Neural cell (in vitro differentiated cells): ENCODE data around the gene GRID1. TPM values are rescaled to one million over a fixed set of nuclear protein-coding genes. Genes with fewer than 3 reads are reported as not detected.

Experiments
- H2AFZ ChIP-seq: fragments of 200-600, 300-800 bp; sonication (generic), shearing (Covaris generic); 2 replicates; pipeline ENCODE4 v1.6.0; 2014; ENCODE audit warnings: low read depth, mild to moderate bottlenecking, antibody characterized with exemption, low read length, moderate library complexity
- H3F3A ChIP-seq: fragments of 200-600 bp; shearing (Covaris generic); 2 replicates; pipeline ENCODE4 v1.6.1; 2016; ENCODE audit warnings: mild to moderate bottlenecking, moderate library complexity, mixed read lengths, antibody characterized with exemption, low read length; ENCODE audit not compliant: insufficient read depth, poor library complexity, severe bottlenecking
- H3K27ac ChIP-seq: fragments of 200-600, 300-800 bp; sonication (generic), shearing (Covaris generic); 2 replicates; pipeline ENCODE4 v1.5.1; 2014; ENCODE audit warnings: mild to moderate bottlenecking, low read length, moderate library complexity
- H3K27me3 ChIP-seq: fragments of 300-800, 200-600 bp; sonication (generic), shearing (Covaris generic); 2 replicates; pipeline ENCODE4 v1.6.0; 2014; ENCODE audit warnings: mild to moderate bottlenecking, low read depth, low read length, moderate library complexity; ENCODE audit not compliant: insufficient read depth
- H3K36me3 ChIP-seq: fragments of 300-800, 200-600 bp; sonication (generic), shearing (Covaris generic); 2 replicates; pipeline ENCODE4 v1.5.1; 2014; ENCODE audit warnings: mild to moderate bottlenecking, antibody characterized with exemption, low read length, moderate library complexity; ENCODE audit not compliant: insufficient read depth
- H3K4me2 ChIP-seq: fragments of 300-800, 200-600 bp; sonication (generic), shearing (Covaris generic); 2 replicates; pipeline ENCODE4 v1.6.0; 2014; ENCODE audit warnings: mild to moderate bottlenecking, low read length
- H3K4me3 ChIP-seq: fragments of 300-800, 200-600 bp; sonication (generic), shearing (Covaris generic); 2 replicates; pipeline ENCODE4 v1.5.1; 2014; ENCODE audit warnings: mild to moderate bottlenecking, low read length, moderate library complexity
- H3K79me2 ChIP-seq: fragments of 200-600 bp; shearing (Covaris generic); replicated peaks from 2 replicates; pipeline ENCODE4 v1.6.0; 2014; ENCODE audit warnings: mild to moderate bottlenecking, low read length, moderate library complexity; ENCODE audit not compliant: insufficient read depth
- H3K9ac ChIP-seq: fragments of 300-800, 200-600 bp; sonication (generic), shearing (Covaris generic); 2 replicates; pipeline ENCODE4 v1.6.1; 2016; ENCODE audit warnings: mild to moderate bottlenecking, low read length, mixed read lengths
- H3K9me2 ChIP-seq: fragments of 200-600 bp; shearing (Covaris generic); 2 replicates; pipeline ENCODE4 v1.6.1; 2016; ENCODE audit warnings: mild to moderate bottlenecking, low read length, mixed read lengths; ENCODE audit not compliant: insufficient read depth
- H3K9me3 ChIP-seq: fragments of 200-600, 300-800 bp; sonication (generic), shearing (Covaris generic); 2 replicates; pipeline ENCODE4 v1.6.1; 2016; ENCODE audit warnings: mild to moderate bottlenecking, mixed run types, low read length, moderate library complexity, mixed read lengths
- H4K20me1 ChIP-seq: fragments of 200-600 bp; shearing (Covaris generic); 2 replicates; pipeline ENCODE4 v1.6.1; 2016; ENCODE audit warnings: mild to moderate bottlenecking, mixed run types; ENCODE audit not compliant: insufficient read depth
- EP300 ChIP-seq: fragments of 450-650 bp; conservative IDR thresholded peaks from 2 replicates; pipeline ENCODE4 v1.6.1; 2014; ENCODE audit warnings: antibody characterized with exemption, mild to moderate bottlenecking, moderate library complexity; ENCODE audit not compliant: poor library complexity, severe bottlenecking
- EZH2 ChIP-seq: fragments of 200-600, 300-800 bp; shearing (Covaris generic), sonication (generic); IDR thresholded peaks from 2 replicates; pipeline ENCODE4 v1.6.1; 2014; ENCODE audit warnings: antibody characterized with exemption, low read length, borderline replicate concordance, mild to moderate bottlenecking; ENCODE audit not compliant: insufficient read depth, poor library complexity, severe bottlenecking
- MXI1 ChIP-seq: fragments of 450-650 bp; conservative IDR thresholded peaks from 2 replicates; pipeline ENCODE4 v1.6.1; 2014; ENCODE audit warnings: antibody characterized with exemption, mild to moderate bottlenecking; ENCODE audit not compliant: poor library complexity, severe bottlenecking
- POLR2AphosphoS5 ChIP-seq: IDR thresholded peaks from 2 replicates; pipeline ENCODE4 v1.6.1; 2012
- RAD21 ChIP-seq: fragments of 450-650 bp; conservative IDR thresholded peaks from 2 replicates; pipeline ENCODE4 v1.6.1; 2014; ENCODE audit warnings: antibody characterized with exemption, mild to moderate bottlenecking, moderate library complexity
- SMC3 ChIP-seq: fragments of 450-650 bp; conservative IDR thresholded peaks from 2 replicates; pipeline ENCODE4 v1.6.1; 2014; ENCODE audit warnings: antibody characterized with exemption, mild to moderate bottlenecking, moderate library complexity; ENCODE audit not compliant: poor library complexity
- TAF1 ChIP-seq: IDR thresholded peaks from 2 replicates; pipeline ENCODE4 v1.6.1; 2012; ENCODE audit warnings: low read depth
- polyA plus RNA-seq: library from polyadenylated mRNA; depleted of rRNA; stranded (reverse); fragments of >200 nt; gene quantifications from 2 replicates; pipeline ENCODE4 v1.2.3, GENCODE V29; 2014
- TF ChIP-seq, protein P1 (sequence below): fragments of 450-650 bp; IDR thresholded peaks from 2 replicates; pipeline ENCODE4 v1.5.1; 2014; ENCODE audit warnings: antibody characterized with exemption, mild to moderate bottlenecking, moderate library complexity; ENCODE audit not compliant: poor library complexity, severe bottlenecking
- TF ChIP-seq, protein P2 (sequence below): IDR thresholded peaks from 2 replicates; pipeline ENCODE4 v1.6.1; 2012; ENCODE audit warnings: borderline replicate concordance

Gene GRID1
- polyA plus RNA-seq, 1 donor from 2014 or later, result 7.3 TPM

DNA sequence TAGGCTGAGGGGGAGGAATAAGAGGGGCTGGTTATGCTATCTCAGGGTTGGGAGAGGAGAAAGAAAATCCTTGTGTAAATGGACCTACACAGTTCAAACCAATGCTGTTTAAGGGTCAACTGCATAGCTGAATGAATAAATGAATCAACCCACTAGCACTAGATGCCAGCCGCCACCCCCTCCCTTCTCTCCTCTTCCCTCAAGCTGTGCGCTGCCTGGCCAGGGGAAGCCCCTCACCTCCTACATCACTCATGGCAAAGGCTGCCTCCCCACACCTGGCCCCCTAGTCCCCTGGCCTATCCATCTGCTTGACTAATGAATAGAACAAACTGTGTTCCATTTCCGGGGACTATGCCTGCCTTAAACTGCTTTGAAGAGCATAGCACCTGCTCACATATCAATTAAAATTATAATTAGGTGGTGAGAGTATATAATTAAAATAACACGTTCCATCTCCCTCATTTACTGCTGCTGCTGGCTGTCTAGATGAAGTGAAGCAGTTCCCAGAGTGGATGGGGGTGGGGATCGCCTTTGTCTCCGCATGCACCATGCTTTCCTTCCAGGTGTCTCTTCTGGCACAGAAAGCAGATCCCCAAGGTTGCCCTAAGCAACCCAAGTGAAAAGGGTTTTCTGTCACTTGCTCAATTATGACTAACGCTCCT, 32.6 kb downstream of the GRID1 start:
- H4K20me1 ChIP-seq, result no peaks in the 10 kb centered on the region
- peak overlapping the region; percentile 35 for H3K9ac ChIP-seq
- H3K79me2 ChIP-seq, result no peaks in the 10 kb centered on the region
- no peaks in the 10 kb centered on the region for H3F3A ChIP-seq
- TF ChIP-seq, protein P1, sequence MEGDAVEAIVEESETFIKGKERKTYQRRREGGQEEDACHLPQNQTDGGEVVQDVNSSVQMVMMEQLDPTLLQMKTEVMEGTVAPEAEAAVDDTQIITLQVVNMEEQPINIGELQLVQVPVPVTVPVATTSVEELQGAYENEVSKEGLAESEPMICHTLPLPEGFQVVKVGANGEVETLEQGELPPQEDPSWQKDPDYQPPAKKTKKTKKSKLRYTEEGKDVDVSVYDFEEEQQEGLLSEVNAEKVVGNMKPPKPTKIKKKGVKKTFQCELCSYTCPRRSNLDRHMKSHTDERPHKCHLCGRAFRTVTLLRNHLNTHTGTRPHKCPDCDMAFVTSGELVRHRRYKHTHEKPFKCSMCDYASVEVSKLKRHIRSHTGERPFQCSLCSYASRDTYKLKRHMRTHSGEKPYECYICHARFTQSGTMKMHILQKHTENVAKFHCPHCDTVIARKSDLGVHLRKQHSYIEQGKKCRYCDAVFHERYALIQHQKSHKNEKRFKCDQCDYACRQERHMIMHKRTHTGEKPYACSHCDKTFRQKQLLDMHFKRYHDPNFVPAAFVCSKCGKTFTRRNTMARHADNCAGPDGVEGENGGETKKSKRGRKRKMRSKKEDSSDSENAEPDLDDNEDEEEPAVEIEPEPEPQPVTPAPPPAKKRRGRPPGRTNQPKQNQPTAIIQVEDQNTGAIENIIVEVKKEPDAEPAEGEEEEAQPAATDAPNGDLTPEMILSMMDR, result no peak
- no peak for TF ChIP-seq RAD21
- TF ChIP-seq, protein P2, sequence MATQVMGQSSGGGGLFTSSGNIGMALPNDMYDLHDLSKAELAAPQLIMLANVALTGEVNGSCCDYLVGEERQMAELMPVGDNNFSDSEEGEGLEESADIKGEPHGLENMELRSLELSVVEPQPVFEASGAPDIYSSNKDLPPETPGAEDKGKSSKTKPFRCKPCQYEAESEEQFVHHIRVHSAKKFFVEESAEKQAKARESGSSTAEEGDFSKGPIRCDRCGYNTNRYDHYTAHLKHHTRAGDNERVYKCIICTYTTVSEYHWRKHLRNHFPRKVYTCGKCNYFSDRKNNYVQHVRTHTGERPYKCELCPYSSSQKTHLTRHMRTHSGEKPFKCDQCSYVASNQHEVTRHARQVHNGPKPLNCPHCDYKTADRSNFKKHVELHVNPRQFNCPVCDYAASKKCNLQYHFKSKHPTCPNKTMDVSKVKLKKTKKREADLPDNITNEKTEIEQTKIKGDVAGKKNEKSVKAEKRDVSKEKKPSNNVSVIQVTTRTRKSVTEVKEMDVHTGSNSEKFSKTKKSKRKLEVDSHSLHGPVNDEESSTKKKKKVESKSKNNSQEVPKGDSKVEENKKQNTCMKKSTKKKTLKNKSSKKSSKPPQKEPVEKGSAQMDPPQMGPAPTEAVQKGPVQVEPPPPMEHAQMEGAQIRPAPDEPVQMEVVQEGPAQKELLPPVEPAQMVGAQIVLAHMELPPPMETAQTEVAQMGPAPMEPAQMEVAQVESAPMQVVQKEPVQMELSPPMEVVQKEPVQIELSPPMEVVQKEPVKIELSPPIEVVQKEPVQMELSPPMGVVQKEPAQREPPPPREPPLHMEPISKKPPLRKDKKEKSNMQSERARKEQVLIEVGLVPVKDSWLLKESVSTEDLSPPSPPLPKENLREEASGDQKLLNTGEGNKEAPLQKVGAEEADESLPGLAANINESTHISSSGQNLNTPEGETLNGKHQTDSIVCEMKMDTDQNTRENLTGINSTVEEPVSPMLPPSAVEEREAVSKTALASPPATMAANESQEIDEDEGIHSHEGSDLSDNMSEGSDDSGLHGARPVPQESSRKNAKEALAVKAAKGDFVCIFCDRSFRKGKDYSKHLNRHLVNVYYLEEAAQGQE, result no peak
- no peak for TF ChIP-seq SMC3
- no peak for TF ChIP-seq MXI1
- TF ChIP-seq EZH2, result no peak
- TF ChIP-seq EP300, result no peak
- TF ChIP-seq TAF1, result no peak
- TF ChIP-seq POLR2AphosphoS5, result no peak
- H3K9me2 ChIP-seq, result no peaks in the 10 kb centered on the region
- no peaks in the 10 kb centered on the region for H3K36me3 ChIP-seq
- peak overlapping the region; percentile 65 for H3K27ac ChIP-seq
- H2AFZ ChIP-seq, result peak overlapping the region; percentile 31
- H3K27me3 ChIP-seq, result no peaks in the 10 kb centered on the region
- peak overlapping the region; percentile 21 for H3K4me3 ChIP-seq
- H3K4me2 ChIP-seq, result no peak overlapping the region
- H3K9me3 ChIP-seq, result no peaks in the 10 kb centered on the region

DNA sequence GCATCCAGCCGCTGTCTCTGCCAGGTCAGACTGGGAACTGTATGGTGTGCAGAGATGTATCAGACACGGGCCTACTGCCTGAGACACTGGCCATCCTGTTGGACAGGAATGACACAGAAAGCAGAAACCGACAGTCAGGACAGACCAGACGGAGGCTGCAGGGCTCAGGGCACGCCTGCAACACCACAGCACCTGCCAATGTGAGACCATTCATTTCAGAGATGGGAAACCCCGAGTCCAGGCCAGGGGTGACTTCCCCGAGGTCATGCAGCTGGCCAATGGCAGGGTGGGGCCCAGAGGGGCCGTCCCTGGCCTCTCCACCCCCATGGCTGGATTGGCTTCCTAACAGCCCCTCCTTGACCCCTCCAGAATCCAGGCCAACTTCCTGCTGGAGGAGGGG, 34.7 kb downstream of the GRID1 start:
- H3K9ac ChIP-seq, result no peak overlapping the region
- TF ChIP-seq EP300 (no peak), RAD21 (no peak), MXI1 (no peak)
- TF ChIP-seq, protein P2, result no peak
- no peak overlapping the region for H3K27ac ChIP-seq
- no peaks in the 10 kb centered on the region for H3K9me3 ChIP-seq
- no peak overlapping the region for H3K4me2 ChIP-seq
- H3F3A ChIP-seq, result no peaks in the 10 kb centered on the region
- no peaks in the 10 kb centered on the region for H3K79me2 ChIP-seq
- no peaks in the 10 kb centered on the region for H3K36me3 ChIP-seq
- H4K20me1 ChIP-seq, result no peaks in the 10 kb centered on the region
- no peaks in the 10 kb centered on the region for H3K27me3 ChIP-seq
- H3K4me3 ChIP-seq, result no peak overlapping the region
- H2AFZ ChIP-seq, result no peak overlapping the region
- no peaks in the 10 kb centered on the region for H3K9me2 ChIP-seq
